HepG2 (cell line): Measurements from ENCODE around the gene ZNF174. TPM values are rescaled to one million over a fixed set of nuclear protein-coding genes. Genes with fewer than 3 reads are reported as not detected.

ENCODE experiments used
- ARHGAP35 ChIP-seq: sonication (generic); formaldehyde crosslinking; IDR thresholded peaks from 2 replicates; pipeline ENCODE4 v1.9.0; 2022; ENCODE audit warnings: mild to moderate bottlenecking, inconsistent platforms, moderate library complexity, missing genetic modification reagents, borderline replicate concordance
- FOXP4 ChIP-seq: sonication (generic); formaldehyde crosslinking; IDR thresholded peaks from 2 replicates; pipeline ENCODE4 v1.4.0; 2020; ENCODE audit warnings: missing genetic modification reagents
- GFI1 ChIP-seq: sonication (generic); formaldehyde crosslinking; IDR thresholded peaks from 2 replicates; pipeline ENCODE4 v1.5.0; 2020; ENCODE audit warnings: missing genetic modification reagents, mild to moderate bottlenecking, borderline replicate concordance
- HMG20B ChIP-seq: conservative IDR thresholded peaks from 2 replicates; pipeline ENCODE4 v1.6.1; 2016; ENCODE audit warnings: missing genetic modification reagents, missing compliant biosample characterization
- NFYB ChIP-seq: sonication (generic); formaldehyde crosslinking; IDR thresholded peaks from 2 replicates; pipeline ENCODE4 v1.4.0; 2020; ENCODE audit warnings: missing genetic modification reagents
- POLR2A ChIP-seq, 2 experiments: IDR thresholded peaks; 2 replicates each; pipeline ENCODE4 v1.6.1; 2011; ENCODE audit warnings: low read depth in 2 of 2, low read length in 2 of 2, mild to moderate bottlenecking in 1 of 2, moderate library complexity in 1 of 2; ENCODE audit not compliant: insufficient read depth in 1 of 2
- RAD21 ChIP-seq: fragments of 450-650 bp; formaldehyde crosslinking; IDR thresholded peaks from 2 replicates; pipeline ENCODE4 v1.5.0; 2020; ENCODE audit warnings: mild to moderate bottlenecking
- RBM39 ChIP-seq: fragments of 200-400 bp; formaldehyde crosslinking; IDR thresholded peaks from one replicate; pipeline ENCODE4 v1.6.1; 2018; ENCODE audit warnings: antibody characterized with exemption, mild to moderate bottlenecking, low read depth, low read length; ENCODE audit not compliant: poor library complexity, severe bottlenecking
- RELA ChIP-seq: sonication (generic); formaldehyde crosslinking; IDR thresholded peaks from 2 replicates; pipeline ENCODE4 v1.4.0; 2020; ENCODE audit warnings: missing genetic modification reagents
- SMARCE1 ChIP-seq: fragments of 450-650 bp; IDR thresholded peaks from 2 replicates; pipeline ENCODE4 v1.6.1; 2017; ENCODE audit warnings: borderline replicate concordance
- UBTF ChIP-seq: sonication (generic); formaldehyde crosslinking; IDR thresholded peaks from 2 replicates; pipeline ENCODE4 v1.4.0; 2020; ENCODE audit warnings: mild to moderate bottlenecking, missing genetic modification reagents
- ZNF20 ChIP-seq: sonication (generic); formaldehyde crosslinking; IDR thresholded peaks from 2 replicates; pipeline ENCODE4 v1.4.0; 2020; ENCODE audit warnings: mild to moderate bottlenecking, moderate library complexity, missing genetic modification reagents
- ZNF34 ChIP-seq: sonication (generic); formaldehyde crosslinking; IDR thresholded peaks from 2 replicates; pipeline ENCODE4 v1.4.0; 2020; ENCODE audit warnings: mild to moderate bottlenecking, missing genetic modification reagents, borderline replicate concordance
- ZNF382 ChIP-seq: sonication (generic); formaldehyde crosslinking; IDR thresholded peaks from 2 replicates; pipeline ENCODE4 v1.5.0; 2020; ENCODE audit warnings: missing genetic modification reagents, mild to moderate bottlenecking, borderline replicate concordance
- ZNF44 ChIP-seq: sonication (generic); formaldehyde crosslinking; IDR thresholded peaks from 2 replicates; pipeline ENCODE4 v1.5.1; 2020; ENCODE audit warnings: mild to moderate bottlenecking, missing genetic modification reagents
- ZNF589 ChIP-seq: sonication (generic); formaldehyde crosslinking; conservative IDR thresholded peaks from 2 replicates; pipeline ENCODE4 v1.8.0; 2022; ENCODE audit warnings: mild to moderate bottlenecking, moderate library complexity, missing genetic modification reagents
- ZNF749 ChIP-seq: sonication (generic); formaldehyde crosslinking; IDR thresholded peaks from 2 replicates; pipeline ENCODE4 v1.8.0; 2022; ENCODE audit warnings: mild to moderate bottlenecking, missing genetic modification reagents, moderate library complexity, borderline replicate concordance
- ZNF792 ChIP-seq: IDR thresholded peaks from 2 replicates; pipeline ENCODE4 v1.6.1; 2016
- ZNF839 ChIP-seq: sonication (generic); formaldehyde crosslinking; IDR thresholded peaks from 2 replicates; pipeline ENCODE4 v1.4.0; 2020; ENCODE audit warnings: missing genetic modification reagents, mild to moderate bottlenecking, borderline replicate concordance
- polyA plus RNA-seq, 8 experiments: library from polyadenylated mRNA; depleted of rRNA in 3 of 8; stranded (reverse) in 7 of 8; unstranded in 1 of 8; fragments of >200 nt; fragmentation: Illumina TruSeq in 4 of 8; extraction: Trizol in 4 of 8; gene quantifications; 2 replicates each; pipeline versions ENCODE4 v1.2.1 to v1.2.3, GENCODE V29; 2011 to 2016; ENCODE audit warnings: low read depth in 4 of 8, missing spikeins in 1 of 8, mixed read lengths in 1 of 8; ENCODE audit not compliant: insufficient read depth in 1 of 8
- total RNA-seq, 5 experiments: library from RNA; depleted of rRNA; stranded (reverse); fragments of >200 nt; fragmentation: Illumina TruSeq; extraction: Trizol; gene quantifications; 2 replicates each; pipeline ENCODE4 v1.2.3, GENCODE V29; 2016; ENCODE audit warnings: low read depth in 1 of 5
- TF ChIP-seq, protein P1 (sequence below): sonication (generic); formaldehyde crosslinking; IDR thresholded peaks from 2 replicates; pipeline ENCODE4 v1.4.0; 2020; ENCODE audit warnings: mild to moderate bottlenecking, missing genetic modification reagents

The ZNF174 gene
- total and polyA plus RNA-seq, 2 of the 13 experiments (the other 11 are each of a cell fraction or from before 2014, with no cell fraction given), result 8.3 to 10.6 TPM

DNA sequence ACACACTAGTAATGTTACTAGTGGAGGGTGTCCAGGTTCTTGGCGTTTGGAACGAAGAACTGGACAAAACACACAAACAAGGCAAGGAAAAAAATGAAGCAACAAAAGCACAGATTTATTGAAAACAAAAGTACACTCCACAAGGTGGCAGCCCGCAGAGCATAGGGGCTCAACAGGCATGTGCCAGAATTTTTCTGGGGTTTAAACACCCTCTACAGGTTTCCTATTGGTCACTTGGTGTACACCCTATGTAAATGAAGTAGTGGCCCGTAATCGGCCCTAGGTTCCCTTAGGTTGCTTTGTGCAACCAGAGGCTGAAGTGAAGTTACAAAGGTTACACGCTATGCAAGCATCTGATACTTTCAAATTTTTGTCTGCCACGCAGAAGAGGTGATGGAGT is 37.2 kb upstream of the ZNF174 start (continued):
- TF ChIP-seq FOXP4 (CRISPR knock-in tag), result 0 out of 2 replicates have a peak, but pooled peaks have one; percentile 15
- TF ChIP-seq ZNF589, result no peak
- no peak for TF ChIP-seq ZNF792
- peak; percentile 86 for TF ChIP-seq GFI1
- TF ChIP-seq ZNF749 (CRISPR knock-in tag), result no peak
- TF ChIP-seq ZNF382 (CRISPR knock-in tag), result no peak
- TF ChIP-seq SMARCE1, result no peak
- no peak for TF ChIP-seq RBM39
- TF ChIP-seq ARHGAP35 (CRISPR knock-in tag), result no peak
- TF ChIP-seq, protein P1, sequence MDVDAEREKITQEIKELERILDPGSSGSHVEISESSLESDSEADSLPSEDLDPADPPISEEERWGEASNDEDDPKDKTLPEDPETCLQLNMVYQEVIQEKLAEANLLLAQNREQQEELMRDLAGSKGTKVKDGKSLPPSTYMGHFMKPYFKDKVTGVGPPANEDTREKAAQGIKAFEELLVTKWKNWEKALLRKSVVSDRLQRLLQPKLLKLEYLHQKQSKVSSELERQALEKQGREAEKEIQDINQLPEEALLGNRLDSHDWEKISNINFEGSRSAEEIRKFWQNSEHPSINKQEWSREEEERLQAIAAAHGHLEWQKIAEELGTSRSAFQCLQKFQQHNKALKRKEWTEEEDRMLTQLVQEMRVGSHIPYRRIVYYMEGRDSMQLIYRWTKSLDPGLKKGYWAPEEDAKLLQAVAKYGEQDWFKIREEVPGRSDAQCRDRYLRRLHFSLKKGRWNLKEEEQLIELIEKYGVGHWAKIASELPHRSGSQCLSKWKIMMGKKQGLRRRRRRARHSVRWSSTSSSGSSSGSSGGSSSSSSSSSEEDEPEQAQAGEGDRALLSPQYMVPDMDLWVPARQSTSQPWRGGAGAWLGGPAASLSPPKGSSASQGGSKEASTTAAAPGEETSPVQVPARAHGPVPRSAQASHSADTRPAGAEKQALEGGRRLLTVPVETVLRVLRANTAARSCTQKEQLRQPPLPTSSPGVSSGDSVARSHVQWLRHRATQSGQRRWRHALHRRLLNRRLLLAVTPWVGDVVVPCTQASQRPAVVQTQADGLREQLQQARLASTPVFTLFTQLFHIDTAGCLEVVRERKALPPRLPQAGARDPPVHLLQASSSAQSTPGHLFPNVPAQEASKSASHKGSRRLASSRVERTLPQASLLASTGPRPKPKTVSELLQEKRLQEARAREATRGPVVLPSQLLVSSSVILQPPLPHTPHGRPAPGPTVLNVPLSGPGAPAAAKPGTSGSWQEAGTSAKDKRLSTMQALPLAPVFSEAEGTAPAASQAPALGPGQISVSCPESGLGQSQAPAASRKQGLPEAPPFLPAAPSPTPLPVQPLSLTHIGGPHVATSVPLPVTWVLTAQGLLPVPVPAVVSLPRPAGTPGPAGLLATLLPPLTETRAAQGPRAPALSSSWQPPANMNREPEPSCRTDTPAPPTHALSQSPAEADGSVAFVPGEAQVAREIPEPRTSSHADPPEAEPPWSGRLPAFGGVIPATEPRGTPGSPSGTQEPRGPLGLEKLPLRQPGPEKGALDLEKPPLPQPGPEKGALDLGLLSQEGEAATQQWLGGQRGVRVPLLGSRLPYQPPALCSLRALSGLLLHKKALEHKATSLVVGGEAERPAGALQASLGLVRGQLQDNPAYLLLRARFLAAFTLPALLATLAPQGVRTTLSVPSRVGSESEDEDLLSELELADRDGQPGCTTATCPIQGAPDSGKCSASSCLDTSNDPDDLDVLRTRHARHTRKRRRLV (CRISPR knock-in tag), result 0 out of 2 replicates have a peak, but pooled peaks have one; percentile 28
- TF ChIP-seq RELA (CRISPR knock-in tag), result no peak
- TF ChIP-seq RAD21 (CRISPR knock-in tag), result 0 out of 2 replicates have a peak, but pooled peaks have one; percentile 11
- no peak for TF ChIP-seq POLR2A (IDR thresholded peaks at IDR 0.05; ENCODE audit: insufficient read depth in 1 of 2, low read depth in 2 of 2, low read length in 2 of 2)
- no peak for TF ChIP-seq HMG20B
- TF ChIP-seq ZNF839 (CRISPR knock-in tag), result no peak
- TF ChIP-seq ZNF34 (CRISPR knock-in tag), result no peak; the same call in 1 of the 2 replicates
- TF ChIP-seq ZNF20 (CRISPR knock-in tag), result 0 out of 2 replicates have a peak, but pooled peaks have one; percentile 66
- peak; percentile 43; the same call in 1 of the 2 replicates for TF ChIP-seq NFYB
- no peak for TF ChIP-seq ZNF44 (CRISPR knock-in tag)
- no peak for TF ChIP-seq UBTF
